ENCODE results near the gene TTLL6. TPM values are rescaled to one million over a fixed set of nuclear protein-coding genes. Genes with fewer than 3 reads are reported as not detected.

TTLL6 gene
- polyA plus RNA-seq, 1 experiment: not detected

GRCh38 chr17:48734333-48735061 is 82.5 kb downstream of the TTLL6 start:
- POLR2A ChIA-PET: no interaction called here

GRCh38 chr17:48733632-48734328 is 83.2 kb downstream of the TTLL6 start:
- DNase-seq (ENCODE audit: low read depth): no peak
- ChIA-PET CTCF (interaction anchor here (1.1 to 5.7 kb wide), 5 partner anchors 9 to 145 kb away, joined by 3 to 21 read pairs (median 8); no protein-coding TSS in a partner anchor), POLR2A (no interaction called here)
- Histone ChIP-seq H3K36me3 (ENCODE audit: control insufficient read depth, insufficient read depth, low read length) (no peaks in the 10 kb centered on the region), H3K4me3 (ENCODE audit: low read depth, low read length) (no peak overlapping the region), H3K27me3 (ENCODE audit: control insufficient read depth, insufficient read depth, low read length) (peaks cover 60% of the 10 kb centered on the region)
- TF ChIP-seq CTCF (IDR thresholded peaks at IDR 0.05; ENCODE audit: insufficient read depth, low read depth, low read length): no peak

More at GRCh38 chr17:48734333-48735061, 82.5 kb downstream of the TTLL6 start:
- no peak for DNase-seq (ENCODE audit: low read depth)
- peaks cover 63% of the 10 kb centered on the region for H3K27me3 ChIP-seq (ENCODE audit: control insufficient read depth, insufficient read depth, low read length)
- no peak overlapping the region for H3K4me3 ChIP-seq (ENCODE audit: low read depth, low read length)
- H3K36me3 ChIP-seq (ENCODE audit: control insufficient read depth, insufficient read depth, low read length): no peaks in the 10 kb centered on the region
- no peak for TF ChIP-seq CTCF (IDR thresholded peaks at IDR 0.05; ENCODE audit: insufficient read depth, low read depth, low read length)
- CTCF ChIA-PET: interaction anchor here (0.7 to 5.7 kb wide), 6 partner anchors 10 to 144 kb away, joined by 3 to 24 read pairs (median 7); partner anchors contain the start of gene PRAC2

- DNase-seq (ENCODE audit: low read depth): no peak
- no peak for TF ChIP-seq CTCF (IDR thresholded peaks at IDR 0.05; ENCODE audit: insufficient read depth, low read depth, low read length)
- Histone ChIP-seq H3K27me3 (ENCODE audit: control insufficient read depth, insufficient read depth, low read length) (peaks cover 60% of the 10 kb centered on the region), H3K36me3 (ENCODE audit: control insufficient read depth, insufficient read depth, low read length) (no peaks in the 10 kb centered on the region), H3K4me3 (ENCODE audit: low read depth, low read length) (no peak overlapping the region)
- POLR2A ChIA-PET: no interaction called here
- CTCF ChIA-PET: interaction anchor here (0.5 to 2.8 kb wide), 6 partner anchors 9 to 146 kb away, joined by 3 to 15 read pairs (median 4); no protein-coding TSS in a partner anchor
Measured at GRCh38 chr17:48732688-48733629, 84.1 kb downstream of the TTLL6 start.

- H3K36me3 ChIP-seq (ENCODE audit: control insufficient read depth, insufficient read depth, low read length): no peaks in the 10 kb centered on the region
- POLR2A ChIA-PET: no interaction called here
- H3K27me3 ChIP-seq (ENCODE audit: control insufficient read depth, insufficient read depth, low read length): peaks cover 68% of the 10 kb centered on the region
- DNase-seq (ENCODE audit: low read depth): no peak
- no peak for TF ChIP-seq CTCF (IDR thresholded peaks at IDR 0.05; ENCODE audit: insufficient read depth, low read depth, low read length)
- H3K4me3 ChIP-seq (ENCODE audit: low read depth, low read length): no peak overlapping the region
- CTCF ChIA-PET: interaction anchor here (1.1 to 2.8 kb wide), 4 partner anchors 14 to 60 kb away, joined by 3 to 15 read pairs (median 4); no protein-coding TSS in a partner anchor
Measured at GRCh38 chr17:48731355-48731754, 85.7 kb downstream of the TTLL6 start.
